Hepatocyte (in vitro differentiated cells): ENCODE data around the gene TACC2. TPM values are rescaled to one million over a fixed set of nuclear protein-coding genes. Genes with fewer than 3 reads are reported as not detected.

Experiments used
- DNase-seq: peaks from one replicate; pipeline ENCODE4 v3.0.0-alpha.2; 2016; ENCODE audit warnings: low spot score
- H2AFZ ChIP-seq: fragments of 200-600 bp; sonication (generic); 2 replicates; pipeline ENCODE4 v1.6.0; 2016; ENCODE audit warnings: antibody characterized with exemption, mild to moderate bottlenecking
- H3K27ac ChIP-seq: fragments of 200-600 bp; sonication (generic); 2 replicates; pipeline ENCODE4 v1.5.1; 2016; ENCODE audit warnings: mild to moderate bottlenecking
- H3K27me3 ChIP-seq: fragments of 200-600 bp; sonication (generic); 2 replicates; pipeline ENCODE4 v1.6.1; 2016
- H3K36me3 ChIP-seq: fragments of 200-600 bp; sonication (generic); replicated peaks from 2 replicates; pipeline ENCODE4 v1.5.1; 2016; ENCODE audit warnings: low read depth; ENCODE audit not compliant: insufficient read depth
- H3K4me1 ChIP-seq: fragments of 200-600 bp; sonication (generic); 2 replicates; pipeline ENCODE4 v1.5.1; 2016; ENCODE audit warnings: mild to moderate bottlenecking, moderate library complexity; ENCODE audit not compliant: insufficient read depth
- H3K4me2 ChIP-seq: fragments of 200-600 bp; sonication (generic); 2 replicates; pipeline ENCODE4 v1.6.0; 2016
- H3K4me3 ChIP-seq: fragments of 200-600 bp; sonication (generic); 2 replicates; pipeline ENCODE4 v1.5.1; 2016; ENCODE audit warnings: mild to moderate bottlenecking
- H3K79me2 ChIP-seq: fragments of 200-600 bp; sonication (generic); 2 replicates; pipeline ENCODE4 v1.6.0; 2017; ENCODE audit warnings: mild to moderate bottlenecking
- H3K9me2 ChIP-seq: fragments of 200-600 bp; sonication (generic); replicated peaks from 2 replicates; pipeline ENCODE4 v1.6.0; 2017; ENCODE audit warnings: mild to moderate bottlenecking; ENCODE audit not compliant: insufficient read depth
- H3K9me3 ChIP-seq: fragments of 200-600 bp; sonication (generic); 2 replicates; pipeline ENCODE4 v1.5.1; 2016; ENCODE audit warnings: low read depth, mild to moderate bottlenecking
- H4K20me1 ChIP-seq: fragments of 200-600 bp; sonication (generic); 2 replicates; pipeline ENCODE4 v1.6.0; 2016; ENCODE audit warnings: mild to moderate bottlenecking; ENCODE audit not compliant: insufficient read depth, poor library complexity, severe bottlenecking
- EZH2 ChIP-seq: fragments of 200-600 bp; sonication (generic); IDR thresholded peaks from 2 replicates; pipeline ENCODE4 v1.6.1; 2016; ENCODE audit warnings: antibody characterized with exemption, mild to moderate bottlenecking, borderline replicate concordance
- EZH2phosphoT487 ChIP-seq: fragments of 200-600 bp; sonication (generic); IDR thresholded peaks from one replicate; pipeline ENCODE4 v1.6.1; 2018; ENCODE audit warnings: antibody characterized with exemption, mild to moderate bottlenecking, low read depth, moderate library complexity; ENCODE audit not compliant: unreplicated experiment, severe bottlenecking
- WGBS: methylation state at CpG from one replicate; pipeline ENCODE4 v1.1.6; 2016; ENCODE audit warnings: low lambda C conversion rate; ENCODE audit errors: missing lambda C conversion rate; 5-methylcytosine and 5-hydroxymethylcytosine counted together
- polyA plus RNA-seq: library from polyadenylated mRNA; unstranded; fragments of >200 nt; fragmentation: Nextera tagmentation; extraction: Ambion mirVana; gene quantifications from 2 replicates; pipeline ENCODE4 v1.2.1, GENCODE V29; 2016
- total RNA-seq: library from RNA; depleted of rRNA; stranded (reverse); fragments of >200 nt; gene quantifications from 2 replicates; pipeline ENCODE4 v1.2.3, GENCODE V29; 2014
- TF ChIP-seq, protein P1 (sequence below): fragments of 200-600 bp; sonication (generic); IDR thresholded peaks from 2 replicates; pipeline ENCODE4 v1.5.1; 2016; ENCODE audit warnings: antibody characterized with exemption, mild to moderate bottlenecking; ENCODE audit not compliant: poor library complexity

The TACC2 gene
- total and polyA plus RNA-seq, 2 experiments from 2014 or later = 20.0 to 34.6 TPM

DNA sequence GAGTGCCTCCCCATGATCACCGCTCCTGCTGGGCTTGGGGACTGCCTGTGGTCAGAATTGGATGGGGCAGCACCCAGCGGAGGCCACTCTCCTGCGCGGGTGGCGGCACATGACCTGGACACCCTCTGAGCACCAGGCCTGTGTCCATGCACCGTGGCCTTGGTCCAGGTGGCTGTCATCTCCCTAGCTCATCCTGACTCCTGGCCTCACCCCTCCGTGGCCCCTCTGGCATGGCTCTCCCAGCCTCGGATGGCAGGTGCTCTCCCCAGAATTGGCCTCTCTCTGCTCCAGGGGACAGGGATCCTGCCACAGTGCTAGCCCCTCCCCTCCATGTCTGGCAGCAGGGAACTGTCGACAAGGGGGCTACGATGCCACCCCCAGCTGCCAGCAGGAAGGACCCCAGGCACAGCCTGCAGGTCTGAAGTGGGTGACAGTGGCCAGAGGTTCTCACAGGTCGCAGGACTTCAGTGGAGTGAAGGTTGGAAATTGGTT is 244.9 kb downstream of the TACC2 start:
- H3K27me3 ChIP-seq = no peaks in the 10 kb centered on the region
- no peak for TF ChIP-seq EZH2phosphoT487
- TF ChIP-seq, protein P1, sequence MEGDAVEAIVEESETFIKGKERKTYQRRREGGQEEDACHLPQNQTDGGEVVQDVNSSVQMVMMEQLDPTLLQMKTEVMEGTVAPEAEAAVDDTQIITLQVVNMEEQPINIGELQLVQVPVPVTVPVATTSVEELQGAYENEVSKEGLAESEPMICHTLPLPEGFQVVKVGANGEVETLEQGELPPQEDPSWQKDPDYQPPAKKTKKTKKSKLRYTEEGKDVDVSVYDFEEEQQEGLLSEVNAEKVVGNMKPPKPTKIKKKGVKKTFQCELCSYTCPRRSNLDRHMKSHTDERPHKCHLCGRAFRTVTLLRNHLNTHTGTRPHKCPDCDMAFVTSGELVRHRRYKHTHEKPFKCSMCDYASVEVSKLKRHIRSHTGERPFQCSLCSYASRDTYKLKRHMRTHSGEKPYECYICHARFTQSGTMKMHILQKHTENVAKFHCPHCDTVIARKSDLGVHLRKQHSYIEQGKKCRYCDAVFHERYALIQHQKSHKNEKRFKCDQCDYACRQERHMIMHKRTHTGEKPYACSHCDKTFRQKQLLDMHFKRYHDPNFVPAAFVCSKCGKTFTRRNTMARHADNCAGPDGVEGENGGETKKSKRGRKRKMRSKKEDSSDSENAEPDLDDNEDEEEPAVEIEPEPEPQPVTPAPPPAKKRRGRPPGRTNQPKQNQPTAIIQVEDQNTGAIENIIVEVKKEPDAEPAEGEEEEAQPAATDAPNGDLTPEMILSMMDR = no peak
- no peak for TF ChIP-seq EZH2
- no peak overlapping the region for H3K27ac ChIP-seq
- H3K9me2 ChIP-seq = no peaks in the 10 kb centered on the region
- 95% methylated on average over 9 of the region's 11 CpGs for WGBS
- H3K36me3 ChIP-seq = no peaks in the 10 kb centered on the region
- no peaks in the 10 kb centered on the region for H3K79me2 ChIP-seq
- H2AFZ ChIP-seq = no peak overlapping the region
- no peak for DNase-seq
- no peaks in the 10 kb centered on the region for H3K4me1 ChIP-seq
- H3K4me3 ChIP-seq = no peak overlapping the region
- no peaks in the 10 kb centered on the region for H3K9me3 ChIP-seq
- H4K20me1 ChIP-seq = no peaks in the 10 kb centered on the region
- H3K4me2 ChIP-seq = no peak overlapping the region

DNA sequence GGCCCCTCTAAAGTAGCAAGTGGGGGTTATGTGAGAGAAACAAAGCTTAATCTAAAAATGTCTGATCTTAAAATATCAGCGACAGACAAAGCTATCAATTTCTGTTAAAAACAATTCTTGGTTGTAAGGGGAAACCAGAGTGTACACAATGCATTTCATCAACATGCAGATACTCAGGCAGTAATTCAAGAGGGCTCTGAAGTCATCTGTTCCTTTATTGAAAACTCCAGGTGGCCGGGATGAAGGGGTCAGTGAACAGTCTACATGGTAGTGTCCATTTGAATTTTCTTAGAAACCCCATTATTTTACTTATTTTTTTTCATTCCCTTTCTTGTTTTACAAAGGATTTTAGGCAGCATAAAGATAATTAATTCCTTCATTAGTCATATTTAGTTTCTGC is 245.5 kb downstream of the TACC2 start:
- no peak for DNase-seq
- no peaks in the 10 kb centered on the region for H3K4me1 ChIP-seq
- H3K36me3 ChIP-seq = no peaks in the 10 kb centered on the region

DNA sequence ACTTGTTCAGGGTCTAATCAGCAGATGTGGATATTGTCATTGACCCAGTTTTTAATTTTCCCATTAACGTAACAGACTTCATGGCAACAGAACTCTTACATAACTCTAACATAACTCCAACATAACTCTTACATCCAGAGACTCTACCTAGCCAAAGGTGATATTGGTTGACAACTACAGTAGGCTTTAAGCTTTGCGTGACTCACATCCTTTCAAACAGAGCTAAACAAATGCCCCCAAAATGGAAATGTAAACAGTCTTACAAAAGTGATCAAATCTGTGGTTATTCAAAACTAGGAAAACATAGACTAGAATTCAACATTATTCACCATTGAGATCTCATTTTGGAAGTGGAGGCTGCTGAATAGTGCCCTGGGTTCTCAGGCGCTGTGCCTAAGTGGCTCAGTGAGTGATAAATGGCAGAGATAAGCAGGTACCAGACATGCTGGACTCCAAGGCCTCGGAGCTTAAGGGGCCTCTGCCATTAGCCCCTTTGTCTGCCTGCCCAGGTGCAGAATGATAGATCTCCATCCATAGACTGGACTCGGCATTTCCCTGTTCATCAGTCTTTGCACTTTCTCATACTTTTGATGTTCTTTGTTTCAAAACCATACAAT is 247.8 kb downstream of the TACC2 start:
- Histone ChIP-seq H3K27ac (no peak overlapping the region), H3K9me2 (no peaks in the 10 kb centered on the region), H2AFZ (no peak overlapping the region), H3K4me1 (no peaks in the 10 kb centered on the region), H3K79me2 (no peaks in the 10 kb centered on the region), H3K4me3 (no peak overlapping the region), H3K36me3 (no peaks in the 10 kb centered on the region), H3K27me3 (no peaks in the 10 kb centered on the region), H3K4me2 (no peak overlapping the region), H3K9me3 (no peaks in the 10 kb centered on the region), H4K20me1 (no peaks in the 10 kb centered on the region)
- DNase-seq = no peak
- TF ChIP-seq EZH2phosphoT487 (no peak), EZH2 (no peak)
- TF ChIP-seq, protein P1 = no peak
- 72% methylated on average over 5 of the region's 5 CpGs for WGBS

More for the DNA sequence above, 245.5 kb downstream of the TACC2 start:
- no peak overlapping the region for H3K27ac ChIP-seq
- H3K4me2 ChIP-seq = no peak overlapping the region
- no peaks in the 10 kb centered on the region for H3K79me2 ChIP-seq
- H4K20me1 ChIP-seq = no peaks in the 10 kb centered on the region
- TF ChIP-seq EZH2phosphoT487 = no peak
- TF ChIP-seq EZH2 = no peak
- TF ChIP-seq, protein P1 = no peak
- no peak overlapping the region for H3K4me3 ChIP-seq
- H3K9me2 ChIP-seq = no peaks in the 10 kb centered on the region
- no peak overlapping the region for H2AFZ ChIP-seq
- H3K27me3 ChIP-seq = no peaks in the 10 kb centered on the region
- 83% methylated on average over 2 of the region's 2 CpGs for WGBS
- H3K9me3 ChIP-seq = no peaks in the 10 kb centered on the region
